Measurements from ENCODE around the gene IPPK. TPM values are rescaled to one million over a fixed set of nuclear protein-coding genes. Genes with fewer than 3 reads are reported as not detected.
A peak's percentile ranks its signal among the peaks of the same experiment; 100 is the strongest.

IPPK gene
- total RNA-seq, 1 experiment from 2014 or later, result 15.4 TPM

DNA sequence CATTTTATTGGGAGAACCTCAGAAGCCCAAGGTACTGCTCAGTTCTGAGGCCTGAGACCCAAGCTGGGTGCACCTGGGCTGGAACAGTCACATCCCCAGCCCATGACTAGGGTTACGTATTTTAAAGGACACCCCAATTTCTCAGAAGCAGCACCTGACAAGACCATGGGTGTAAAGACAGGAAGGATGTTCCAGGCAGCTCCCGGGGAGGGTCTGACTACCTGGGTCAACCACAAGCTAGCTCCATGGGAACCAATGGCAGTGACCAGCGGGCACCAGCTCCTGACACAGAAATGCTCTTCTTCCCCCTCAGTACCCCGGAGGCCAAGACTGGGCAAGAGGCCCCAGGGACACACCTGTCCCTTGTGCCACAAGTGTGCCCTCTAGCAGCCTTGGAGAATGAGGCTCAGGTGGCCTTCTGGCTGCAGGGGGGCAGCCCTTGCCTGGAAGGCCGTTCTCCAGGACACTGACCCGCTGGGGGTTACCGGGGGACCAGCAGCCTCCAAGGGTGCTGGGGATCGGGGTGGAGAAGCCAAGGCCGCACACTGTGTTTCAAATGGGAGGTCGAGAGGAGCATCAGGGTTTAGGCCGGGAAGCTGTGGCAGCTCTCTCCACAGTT lies 52.6 kb downstream of the IPPK start:
- no peak overlapping the region for H3K4me3 ChIP-seq (replicated peaks in 1 of 2; ENCODE audit: low read depth in 1 of 2, low read length in 2 of 2)
- TF ChIP-seq SRF (IDR thresholded peaks at IDR 0.05; ENCODE audit: low read depth), result no peak
- TF ChIP-seq EGR1 (IDR thresholded peaks at IDR 0.05; ENCODE audit: low read depth), result no peak
- no peak for TF ChIP-seq ZBTB33 (IDR thresholded peaks at IDR 0.05; ENCODE audit: extremely low read depth, insufficient replicate concordance, low read length)
- no peaks in the 10 kb centered on the region for H3K4me1 ChIP-seq (ENCODE audit: control insufficient read depth in 1 of 2, insufficient read depth in 2 of 2, low read length in 2 of 2)
- H3K36me3 ChIP-seq (ENCODE audit: control insufficient read depth in 1 of 2, insufficient read depth in 2 of 2, low read length in 2 of 2), result peaks cover 5 to 11% of the 10 kb centered on the region in 2 experiments; a peak in 3 of 4 replicates
- H3K9ac ChIP-seq (ENCODE audit: low read length), result no peak overlapping the region
- no TSS peak for BruUV-seq (replicated peaks)
- no peak overlapping the region for H3K4me2 ChIP-seq (ENCODE audit: low read length)
- POLR2A ChIA-PET, result no interaction called here
- no peak overlapping the region for H2AFZ ChIP-seq (ENCODE audit: low read depth, low read length, poor library complexity, severe bottlenecking)
- H4K20me1 ChIP-seq (ENCODE audit: insufficient read depth), result no peaks in the 10 kb centered on the region
- DNase-seq (ENCODE audit: low read depth, low spot score), result no peak
- H3K9me2 ChIP-seq (ENCODE audit: insufficient read depth), result no peaks in the 10 kb centered on the region
- no peaks in the 10 kb centered on the region for H3K79me2 ChIP-seq (ENCODE audit: insufficient read depth, low read length)
- H3K9me3 ChIP-seq (ENCODE audit: control insufficient read depth in 1 of 2, insufficient read depth in 1 of 2, low read depth in 1 of 2, low read length in 2 of 2), result no peaks in the 10 kb centered on the region
- CTCF ChIA-PET, result no interaction called here
- no peaks in the 10 kb centered on the region for H3K27me3 ChIP-seq (ENCODE audit: insufficient read depth, low read length)
- no peak overlapping the region for H3K27ac ChIP-seq (ENCODE audit: low read depth, low read length)
- intact Hi-C loops (cut with micrococcal nuclease), result no loop called here
- RAD21 ChIA-PET (ENCODE audit: low non-redundant PET in 1 of 2, low total read pairs in 2 of 2, uncharacterized antibody in 2 of 2, unreplicated experiment in 2 of 2), result no interaction called here
- peak; percentile 22; the same call in 1 of the 2 replicates for ATAC-seq

- intact Hi-C loops (cut with micrococcal nuclease), result no loop called here
- Histone ChIP-seq H4K20me1 (ENCODE audit: insufficient read depth) (no peaks in the 10 kb centered on the region), H3K27me3 (ENCODE audit: insufficient read depth, low read length) (no peaks in the 10 kb centered on the region), H3K9ac (ENCODE audit: low read length) (no peak overlapping the region), H3K9me2 (ENCODE audit: insufficient read depth) (no peaks in the 10 kb centered on the region), H3K4me2 (ENCODE audit: low read length) (no peak overlapping the region), H3K36me3 (ENCODE audit: control insufficient read depth in 1 of 2, insufficient read depth in 2 of 2, low read length in 2 of 2) (peaks cover 5 to 11% of the 10 kb centered on the region in 2 experiments; a peak in 3 of 4 replicates), H2AFZ (ENCODE audit: low read depth, low read length, poor library complexity, severe bottlenecking) (no peak overlapping the region), H3K27ac (ENCODE audit: low read depth, low read length) (no peak overlapping the region), H3K9me3 (ENCODE audit: control insufficient read depth in 1 of 2, insufficient read depth in 1 of 2, low read depth in 1 of 2, low read length in 2 of 2) (no peaks in the 10 kb centered on the region), H3K4me1 (ENCODE audit: control insufficient read depth in 1 of 2, insufficient read depth in 2 of 2, low read length in 2 of 2) (no peaks in the 10 kb centered on the region), H3K79me2 (ENCODE audit: insufficient read depth, low read length) (no peaks in the 10 kb centered on the region), H3K4me3 (replicated peaks in 1 of 2; ENCODE audit: low read depth in 1 of 2, low read length in 2 of 2) (no peak overlapping the region)
- no peak for DNase-seq (ENCODE audit: low read depth, low spot score)
- ChIA-PET RAD21 (ENCODE audit: low non-redundant PET in 1 of 2, low total read pairs in 2 of 2, uncharacterized antibody in 2 of 2, unreplicated experiment in 2 of 2) (no interaction called here), CTCF (no interaction called here), POLR2A (no interaction called here)
- no peak for ATAC-seq
- no TSS peak for BruUV-seq (replicated peaks)
- no peak for TF ChIP-seq MAX (IDR thresholded peaks at IDR 0.05)
- TF ChIP-seq, protein P1, sequence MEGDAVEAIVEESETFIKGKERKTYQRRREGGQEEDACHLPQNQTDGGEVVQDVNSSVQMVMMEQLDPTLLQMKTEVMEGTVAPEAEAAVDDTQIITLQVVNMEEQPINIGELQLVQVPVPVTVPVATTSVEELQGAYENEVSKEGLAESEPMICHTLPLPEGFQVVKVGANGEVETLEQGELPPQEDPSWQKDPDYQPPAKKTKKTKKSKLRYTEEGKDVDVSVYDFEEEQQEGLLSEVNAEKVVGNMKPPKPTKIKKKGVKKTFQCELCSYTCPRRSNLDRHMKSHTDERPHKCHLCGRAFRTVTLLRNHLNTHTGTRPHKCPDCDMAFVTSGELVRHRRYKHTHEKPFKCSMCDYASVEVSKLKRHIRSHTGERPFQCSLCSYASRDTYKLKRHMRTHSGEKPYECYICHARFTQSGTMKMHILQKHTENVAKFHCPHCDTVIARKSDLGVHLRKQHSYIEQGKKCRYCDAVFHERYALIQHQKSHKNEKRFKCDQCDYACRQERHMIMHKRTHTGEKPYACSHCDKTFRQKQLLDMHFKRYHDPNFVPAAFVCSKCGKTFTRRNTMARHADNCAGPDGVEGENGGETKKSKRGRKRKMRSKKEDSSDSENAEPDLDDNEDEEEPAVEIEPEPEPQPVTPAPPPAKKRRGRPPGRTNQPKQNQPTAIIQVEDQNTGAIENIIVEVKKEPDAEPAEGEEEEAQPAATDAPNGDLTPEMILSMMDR (IDR thresholded peaks at IDR 0.05 in 2 of 3, conservative IDR thresholded peaks at IDR 0.05 in 1 of 3; ENCODE audit: borderline replicate concordance in 1 of 3, insufficient read depth in 1 of 3, low read depth in 2 of 3, low read length in 2 of 3), result no peak
- no peak for TF ChIP-seq TCF7L2 (IDR thresholded peaks at IDR 0.05; ENCODE audit: borderline replicate concordance, extremely low read depth, insufficient read depth, insufficient read length)
- no peak for TF ChIP-seq CEBPB (IDR thresholded peaks at IDR 0.05; ENCODE audit: low read depth)
- no peak for TF ChIP-seq ZNF274 (IDR thresholded peaks at IDR 0.05; ENCODE audit: low read depth, low read length)
- TF ChIP-seq, protein P2, sequence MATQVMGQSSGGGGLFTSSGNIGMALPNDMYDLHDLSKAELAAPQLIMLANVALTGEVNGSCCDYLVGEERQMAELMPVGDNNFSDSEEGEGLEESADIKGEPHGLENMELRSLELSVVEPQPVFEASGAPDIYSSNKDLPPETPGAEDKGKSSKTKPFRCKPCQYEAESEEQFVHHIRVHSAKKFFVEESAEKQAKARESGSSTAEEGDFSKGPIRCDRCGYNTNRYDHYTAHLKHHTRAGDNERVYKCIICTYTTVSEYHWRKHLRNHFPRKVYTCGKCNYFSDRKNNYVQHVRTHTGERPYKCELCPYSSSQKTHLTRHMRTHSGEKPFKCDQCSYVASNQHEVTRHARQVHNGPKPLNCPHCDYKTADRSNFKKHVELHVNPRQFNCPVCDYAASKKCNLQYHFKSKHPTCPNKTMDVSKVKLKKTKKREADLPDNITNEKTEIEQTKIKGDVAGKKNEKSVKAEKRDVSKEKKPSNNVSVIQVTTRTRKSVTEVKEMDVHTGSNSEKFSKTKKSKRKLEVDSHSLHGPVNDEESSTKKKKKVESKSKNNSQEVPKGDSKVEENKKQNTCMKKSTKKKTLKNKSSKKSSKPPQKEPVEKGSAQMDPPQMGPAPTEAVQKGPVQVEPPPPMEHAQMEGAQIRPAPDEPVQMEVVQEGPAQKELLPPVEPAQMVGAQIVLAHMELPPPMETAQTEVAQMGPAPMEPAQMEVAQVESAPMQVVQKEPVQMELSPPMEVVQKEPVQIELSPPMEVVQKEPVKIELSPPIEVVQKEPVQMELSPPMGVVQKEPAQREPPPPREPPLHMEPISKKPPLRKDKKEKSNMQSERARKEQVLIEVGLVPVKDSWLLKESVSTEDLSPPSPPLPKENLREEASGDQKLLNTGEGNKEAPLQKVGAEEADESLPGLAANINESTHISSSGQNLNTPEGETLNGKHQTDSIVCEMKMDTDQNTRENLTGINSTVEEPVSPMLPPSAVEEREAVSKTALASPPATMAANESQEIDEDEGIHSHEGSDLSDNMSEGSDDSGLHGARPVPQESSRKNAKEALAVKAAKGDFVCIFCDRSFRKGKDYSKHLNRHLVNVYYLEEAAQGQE (IDR thresholded peaks at IDR 0.05; ENCODE audit: low read depth), result no peak
- no peak for TF ChIP-seq SRF (IDR thresholded peaks at IDR 0.05; ENCODE audit: low read depth)
- no peak for TF ChIP-seq ATF3 (IDR thresholded peaks at IDR 0.05)
These were observed 53.2 kb downstream of the IPPK start for GRCh38 chr9:92616655-92617111.

Measured in HCT116 (cell line).